Esophagus squamous epithelium (tissue), 4 donors: ENCODE measurements around the gene PCDHB4.
A peak's percentile ranks its signal among the peaks of the same experiment; 100 is the strongest.

Experiments used
- CTCF ChIP-seq, 6 experiments: fragments of 450-650 bp in 4 of 6; fragments of 200-600 bp in 2 of 6; sonication (generic) in 2 of 6; IDR thresholded peaks; one replicate each; pipeline ENCODE4 v1.5.1; 2016 to 2019; ENCODE audit warnings: antibody characterized with exemption in 6 of 6, mild to moderate bottlenecking in 4 of 6, moderate library complexity in 4 of 6
- POLR2A ChIP-seq, 4 donors: fragments of 450-650 bp; IDR thresholded peaks; one replicate each; pipeline ENCODE4 v1.6.1; 2017; ENCODE audit warnings: antibody characterized with exemption in 4 of 4, mild to moderate bottlenecking in 4 of 4, moderate library complexity in 3 of 4

GRCh38 chr5:141135030-141135717 is 13.6 kb downstream of the PCDHB4 start, which contains the start of gene PCDHB5:
- TF ChIP-seq POLR2A (IDR thresholded peaks at IDR 0.05) (no peak), CTCF (IDR thresholded peaks at IDR 0.05) (peak in 1 of 6 experiments; percentile 21)
